GM18519 (cell line): Measurements from ENCODE around the gene NMT1.
"Not testable (repeated sequence)": the region's sequence is repeated elsewhere in the genome, so short reads cannot be mapped to it uniquely, and the experiment has no call there.

Experiments
- ATAC-seq: cut with Tn5 transposase; IDR thresholded peaks from one replicate; pipeline ENCODE4 v1.9.1; 2021; ENCODE audit warnings: mild to moderate bottlenecking, moderate library complexity; ENCODE audit not compliant: unreplicated experiment, low FRiP score

NMT1 gene

DNA sequence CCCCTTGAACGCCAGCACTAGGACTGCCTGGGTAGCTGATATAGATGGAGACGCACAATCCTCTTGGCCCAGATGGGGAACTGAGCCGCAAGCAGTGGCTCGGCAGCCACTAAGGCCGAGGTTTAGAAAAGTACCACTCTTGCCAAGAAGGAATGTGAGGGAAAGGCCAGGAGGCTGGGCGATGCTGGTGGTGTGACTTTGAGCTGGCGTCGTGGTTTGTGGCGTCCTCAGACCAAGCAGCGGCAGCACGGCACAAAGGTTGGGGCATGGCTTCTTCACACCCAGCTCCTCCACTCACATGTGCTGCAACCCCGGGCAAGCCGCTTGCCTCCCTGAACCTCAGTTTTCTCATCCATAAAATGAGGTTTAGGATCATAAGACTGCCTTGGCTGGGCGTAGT is 25.3 kb upstream of the NMT1 start:
- no peak for ATAC-seq

DNA sequence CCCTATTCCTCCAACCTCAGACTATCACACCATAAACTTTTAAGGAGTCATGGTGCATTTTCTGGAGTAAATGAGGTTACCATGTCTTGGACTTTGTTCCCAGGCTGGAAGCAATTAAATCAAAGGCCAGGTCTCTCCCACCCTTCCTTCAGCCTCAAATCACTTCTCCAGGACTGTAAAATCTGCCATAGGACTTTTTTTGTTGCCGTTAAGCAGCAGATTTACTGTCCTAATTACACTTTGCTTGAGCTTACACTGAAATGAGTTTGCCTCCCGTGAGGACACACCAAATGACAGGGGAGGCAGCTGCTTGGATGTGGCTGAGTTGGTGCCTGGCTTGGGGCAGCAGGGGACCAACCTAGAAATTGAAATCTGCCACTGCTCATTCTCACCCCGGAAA is 24.4 kb upstream of the NMT1 start:
- no peak for ATAC-seq

DNA sequence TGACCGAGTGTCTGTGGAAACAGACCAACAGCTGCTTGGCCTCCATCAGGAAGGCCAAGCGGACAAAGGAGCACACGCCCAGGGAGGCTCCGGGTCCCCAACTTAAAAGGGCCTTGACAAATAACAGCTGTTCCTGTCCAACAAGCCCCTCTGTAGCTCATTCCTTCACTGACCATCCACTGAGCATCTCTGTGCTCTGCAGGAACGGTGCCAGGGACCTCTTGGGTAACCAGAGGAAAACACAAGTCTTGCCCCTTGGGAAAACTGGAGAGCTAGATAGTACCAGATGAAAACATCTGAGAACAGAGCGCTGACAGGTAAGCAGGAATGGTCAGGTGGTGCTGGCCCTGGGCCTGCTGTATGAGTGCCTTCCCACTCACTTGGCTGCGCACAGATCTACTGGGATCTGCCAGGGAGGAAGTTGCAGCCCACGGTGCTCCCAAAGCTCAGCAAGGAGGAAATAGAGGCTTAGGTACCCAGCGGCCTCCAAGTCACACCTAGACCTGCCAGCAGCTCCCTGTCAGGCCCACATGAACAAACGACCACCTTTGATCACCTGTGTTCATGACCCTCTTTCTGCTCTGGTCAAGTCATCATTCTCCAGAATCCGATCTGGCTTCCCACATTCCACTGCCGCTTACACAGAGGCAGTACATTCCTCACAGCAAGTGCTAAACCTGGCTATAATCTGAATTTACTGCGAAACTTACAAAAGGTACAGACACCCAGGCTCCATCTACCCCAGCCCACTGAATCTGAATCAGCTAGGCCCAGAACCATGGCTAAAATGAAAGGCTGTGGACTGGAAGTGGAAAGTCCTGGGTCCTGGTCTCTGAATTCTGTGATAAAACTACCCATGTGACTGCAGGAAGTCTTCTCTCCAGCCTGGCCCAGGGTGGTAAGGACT is 22.1 kb upstream of the NMT1 start:
- ATAC-seq: no peak

DNA sequence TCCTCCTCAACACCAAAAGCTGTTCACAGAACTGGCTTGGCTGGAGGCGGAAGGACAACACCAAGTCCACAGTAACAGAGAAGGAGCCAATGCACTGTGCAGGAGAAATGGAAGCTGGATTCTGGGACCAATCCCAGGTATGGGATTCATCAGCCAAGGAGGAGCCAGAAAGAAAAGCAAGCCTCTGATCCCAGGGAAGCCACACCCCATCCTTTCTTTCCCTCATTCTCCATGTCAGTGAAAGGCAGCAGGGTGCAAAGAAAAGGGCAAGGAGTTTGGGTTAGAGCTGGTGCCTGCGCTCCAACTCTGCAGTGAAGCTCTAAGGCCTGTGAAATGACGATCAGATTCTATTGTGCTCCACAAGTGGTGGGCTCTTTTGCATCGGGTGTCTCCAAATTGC is 20.7 kb upstream of the NMT1 start:
- ATAC-seq: no peak

DNA sequence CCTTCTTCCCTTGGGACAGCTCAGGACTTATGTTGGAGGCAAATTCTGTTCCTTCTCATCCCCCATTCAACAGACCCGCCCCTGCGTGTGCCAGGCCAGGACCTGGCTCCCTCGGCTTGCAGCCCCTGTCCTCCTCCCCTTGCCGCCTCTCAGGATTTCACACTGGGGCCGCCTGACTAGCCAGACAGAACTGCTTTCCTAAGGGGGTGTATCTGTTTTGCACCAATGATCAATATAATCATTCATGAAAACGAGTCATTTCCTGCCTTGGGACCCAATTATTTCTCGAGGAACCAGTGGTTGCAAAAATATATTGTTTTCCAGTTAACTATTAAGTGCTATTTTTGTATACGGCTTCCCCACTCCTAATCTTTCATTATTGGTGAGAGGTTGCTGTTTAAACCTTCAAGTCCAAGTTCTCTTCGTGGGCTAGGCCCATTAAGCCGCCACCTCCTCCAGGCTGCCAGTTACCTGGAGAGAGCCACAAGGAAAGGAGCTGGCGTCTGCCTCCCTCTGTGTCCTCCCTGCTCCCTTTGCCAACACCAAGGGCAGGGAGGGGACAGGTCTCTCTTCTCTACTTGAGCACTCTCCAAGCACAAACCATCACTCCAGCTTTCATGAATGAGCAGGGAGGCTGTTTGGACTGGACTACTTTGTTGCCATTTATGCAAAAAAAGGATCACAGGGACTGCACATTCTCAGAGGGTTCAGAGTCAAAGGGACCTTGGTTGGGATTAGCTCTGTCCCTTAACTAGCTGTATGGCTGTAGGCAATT is 18.6 kb upstream of the NMT1 start:
- no peak for ATAC-seq

DNA sequence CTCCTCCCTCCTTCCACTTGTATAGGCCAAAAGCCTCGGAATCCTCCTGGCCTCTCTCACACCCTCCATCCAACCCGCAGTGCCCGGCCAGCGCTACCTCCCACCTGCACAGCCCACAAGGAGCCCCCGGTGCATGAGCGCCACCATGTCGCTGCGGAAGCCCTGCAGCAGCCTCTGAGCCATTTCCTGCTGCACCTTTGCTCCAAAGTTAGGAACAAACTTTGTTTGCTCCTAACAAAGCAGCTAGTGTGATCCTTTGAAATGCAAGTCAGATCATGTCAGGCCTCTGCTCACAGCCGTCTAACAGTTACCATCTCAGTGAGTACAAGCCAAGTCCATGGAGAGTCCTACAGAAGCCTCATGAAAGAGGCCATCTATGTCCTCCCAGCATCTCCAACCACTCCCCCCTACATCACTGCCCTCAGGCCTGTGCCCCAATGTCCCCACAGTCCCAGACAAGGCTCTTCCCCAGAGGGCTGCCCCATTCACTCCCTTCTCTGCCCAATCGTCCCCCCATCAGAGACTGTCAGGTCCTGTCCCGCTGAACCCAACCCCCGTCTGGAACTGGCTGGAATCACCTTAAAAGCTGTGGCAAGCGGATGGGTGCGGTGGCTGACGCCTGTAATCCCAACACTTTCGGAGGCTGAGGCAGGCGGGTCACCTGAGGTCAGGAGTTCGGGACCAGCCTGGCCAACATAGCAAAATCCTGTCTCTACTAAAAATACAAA is 17.1 kb upstream of the NMT1 start:
- ATAC-seq: no peak

DNA sequence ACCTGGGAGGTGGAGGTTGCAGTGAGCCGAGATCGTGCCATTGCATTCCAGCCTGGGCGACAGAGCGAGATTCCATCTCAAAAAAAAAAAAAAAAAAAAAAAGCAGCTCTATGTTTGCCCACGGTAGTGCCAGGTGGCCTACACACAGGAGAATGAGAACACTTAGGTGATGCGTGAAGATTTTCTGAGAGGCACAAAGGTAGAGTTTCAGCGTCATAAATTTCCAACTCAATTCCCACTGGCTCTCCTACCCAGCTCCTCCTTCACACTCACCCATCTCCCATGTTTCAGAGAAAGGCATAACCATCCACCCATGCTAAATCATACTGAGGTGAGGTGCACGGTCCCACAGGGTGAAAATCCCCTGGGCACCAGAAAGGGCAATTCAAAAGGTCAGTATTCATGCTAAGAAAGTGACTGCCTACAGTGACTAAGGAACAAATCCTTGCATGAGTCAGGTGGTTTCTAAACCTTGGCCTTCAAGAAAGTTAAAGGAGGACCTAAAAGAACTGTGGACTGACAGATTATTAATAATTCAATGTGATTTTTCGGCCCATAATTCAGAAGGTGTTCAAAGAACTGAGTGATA is 14.5 kb upstream of the NMT1 start:
- no peak for ATAC-seq

DNA sequence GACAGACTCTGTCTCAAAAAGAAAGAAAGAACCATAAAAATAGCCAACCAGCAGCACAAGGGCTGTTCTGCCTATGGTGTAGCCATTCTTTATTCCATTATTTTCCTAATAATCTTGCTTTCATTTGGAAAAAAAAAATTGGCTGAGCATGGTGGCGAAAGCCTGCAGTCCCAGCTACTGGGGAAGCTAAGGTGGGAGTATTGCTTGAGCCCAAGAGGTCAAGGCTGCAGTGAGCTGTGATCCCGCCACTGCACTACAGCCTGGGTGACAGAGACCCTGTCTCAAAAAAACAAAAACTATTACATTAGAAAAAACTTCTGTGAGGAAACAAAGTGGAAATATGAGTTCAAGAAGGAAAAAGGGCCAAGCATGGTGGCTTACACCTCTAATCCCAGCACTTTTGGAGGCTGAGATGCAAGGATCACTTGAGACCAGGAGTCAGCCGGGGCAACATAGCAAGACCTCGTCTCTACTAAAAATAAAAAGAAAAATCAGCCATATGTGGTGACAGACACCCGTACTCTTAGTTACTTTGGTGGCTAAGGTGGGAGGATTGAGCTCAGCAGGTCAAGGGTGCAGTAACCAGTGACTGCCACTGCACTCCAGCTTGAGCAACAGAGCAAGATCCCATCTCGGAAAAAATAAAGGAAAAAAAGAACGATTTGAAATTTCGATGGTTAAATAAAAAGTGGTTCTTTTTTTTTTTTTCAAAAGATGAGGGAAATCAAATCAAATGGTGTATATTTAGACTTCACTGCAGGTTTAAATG is 12.1 kb upstream of the NMT1 start:
- no peak for ATAC-seq

DNA sequence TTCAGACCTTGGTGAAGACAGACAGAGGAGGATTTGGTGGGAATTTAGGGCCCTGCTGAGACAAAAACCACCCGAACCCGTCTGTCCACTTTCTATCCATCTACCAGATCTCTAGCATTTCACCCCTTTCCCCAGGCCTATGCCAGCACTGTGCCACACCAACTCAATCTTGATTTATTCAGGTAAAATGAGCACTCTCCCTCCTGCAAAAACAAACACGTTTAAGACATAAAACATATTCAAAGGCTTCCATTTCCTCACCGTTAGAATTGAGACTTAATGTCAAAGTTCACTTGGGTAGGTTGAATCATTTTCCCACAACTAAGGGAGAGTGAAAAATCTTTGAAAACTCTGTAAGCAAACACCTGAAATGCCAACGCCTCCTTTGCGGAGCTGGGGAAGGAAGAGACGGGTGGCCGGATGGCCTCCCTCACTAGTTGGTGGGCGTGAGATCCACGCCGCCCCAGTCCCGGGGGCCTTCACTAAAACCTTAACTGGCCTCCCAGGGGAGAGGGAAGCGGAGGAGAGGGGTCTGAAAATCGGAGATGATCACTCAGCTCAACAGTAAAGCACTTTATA is 10.5 kb upstream of the NMT1 start:
- no peak for ATAC-seq

DNA sequence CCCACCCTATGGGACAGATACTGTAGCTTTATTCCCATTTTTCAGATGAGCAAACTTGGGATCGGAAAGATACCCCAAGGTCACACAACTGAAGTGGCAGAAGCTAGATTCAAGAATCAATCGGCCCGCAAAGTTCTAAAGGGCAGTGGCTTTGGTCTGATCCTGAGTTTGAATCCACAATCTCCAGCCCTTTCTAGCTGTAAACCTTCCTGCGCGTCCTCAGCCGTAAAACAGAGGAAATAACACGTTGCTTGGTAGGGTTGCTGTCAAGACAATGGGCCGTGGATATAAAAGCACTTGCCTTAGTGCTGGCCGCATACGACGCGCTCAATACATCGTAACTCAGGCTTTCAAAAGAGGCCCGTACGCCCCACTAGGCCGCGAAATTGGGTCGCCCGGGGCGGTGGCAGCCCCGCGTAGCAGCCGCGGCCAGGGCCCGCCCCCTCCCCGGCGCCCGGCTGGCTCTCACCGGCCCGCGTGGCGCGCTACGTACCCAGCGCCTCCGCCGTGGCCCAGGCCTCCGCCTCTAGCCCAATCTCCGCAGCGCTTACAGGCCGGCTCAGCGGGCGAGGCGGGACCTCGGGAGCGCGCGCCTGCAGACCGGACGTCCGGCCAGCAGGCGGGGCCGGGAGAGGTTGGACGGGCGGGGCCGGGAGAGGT is 9.9 kb upstream of the NMT1 start, which contains the start of gene DCAKD:
Gene DCAKD (minus strand): TSS at position 573 of the 660 bp plus-strand sequence. CDS start 16,747 bp downstream, outside the sequence.
- peak; percentile 96 for ATAC-seq

DNA sequence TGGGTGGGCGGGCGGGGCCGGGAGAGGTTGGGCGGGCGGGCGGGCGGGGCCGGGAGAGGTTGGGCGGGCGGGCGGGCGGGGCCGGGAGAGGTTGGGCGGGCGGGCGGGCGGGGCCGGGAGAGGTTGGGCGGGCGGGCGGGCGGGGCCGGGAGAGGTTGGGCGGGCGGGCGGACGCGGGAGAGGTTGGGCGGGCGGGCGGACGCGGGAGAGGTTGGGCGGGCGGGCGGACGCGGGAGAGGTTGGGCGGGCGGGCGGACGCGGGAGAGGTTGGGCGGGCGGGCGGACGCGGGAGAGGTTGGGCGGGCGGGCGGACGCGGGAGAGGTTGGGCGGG is 9.4 kb upstream of the NMT1 start:
- ATAC-seq: not testable (repeated sequence)

DNA sequence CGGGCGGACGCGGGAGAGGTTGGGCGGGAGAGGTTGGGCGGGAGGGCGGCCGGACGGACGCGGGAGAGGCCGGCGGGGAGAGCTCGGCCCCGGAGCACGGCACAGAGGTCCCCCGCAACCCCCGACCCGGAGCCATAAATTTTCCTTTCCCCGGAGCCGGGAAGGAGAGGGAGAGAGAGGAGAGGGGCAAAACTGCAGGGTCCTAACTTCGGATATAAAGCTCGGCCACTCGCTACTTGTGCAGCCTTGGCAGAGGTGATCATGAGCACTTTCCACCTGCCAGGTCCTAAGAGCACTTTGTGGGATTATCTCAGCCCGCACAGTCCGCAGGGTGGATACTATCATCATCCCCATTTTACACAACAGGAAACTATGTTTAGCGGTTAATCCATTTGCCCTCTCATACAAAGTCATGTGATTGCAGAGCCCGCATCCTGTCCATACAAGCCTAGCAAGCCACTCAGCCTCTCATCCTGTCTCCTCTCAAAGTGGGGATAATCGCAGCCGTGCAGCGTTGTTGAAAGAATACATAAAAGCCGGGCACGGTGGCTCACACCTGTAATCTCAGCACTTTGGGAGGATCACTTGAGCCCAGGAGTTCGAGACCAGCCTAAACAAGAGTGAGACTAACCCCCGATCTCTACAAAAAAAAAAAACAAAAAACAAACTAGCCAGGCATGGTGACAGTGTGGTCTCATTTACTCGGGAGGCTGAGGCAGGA is 8.9 kb upstream of the NMT1 start:
- no peak for ATAC-seq

DNA sequence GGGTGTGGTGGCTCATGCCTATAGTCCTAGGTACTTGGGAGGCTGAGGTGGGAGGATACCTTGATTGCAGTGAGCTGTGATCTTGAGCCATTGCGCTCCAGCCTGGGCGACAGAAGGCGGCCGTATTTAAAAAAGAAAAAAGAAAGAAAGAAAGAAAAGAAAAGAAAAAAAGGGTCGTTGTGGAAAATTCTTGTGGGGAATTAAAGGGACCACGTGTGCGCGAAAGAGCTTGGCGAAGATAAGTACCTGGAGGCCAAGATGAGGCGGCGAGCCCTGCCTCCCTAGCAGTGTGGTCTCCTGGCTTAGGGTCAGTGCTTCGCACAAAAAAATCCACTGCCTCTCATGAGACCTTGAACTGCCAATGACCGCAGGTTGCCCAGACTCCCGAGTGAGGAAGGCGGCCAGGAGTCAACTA is 728 bp upstream of the NMT1 start:
- no peak for ATAC-seq

DNA sequence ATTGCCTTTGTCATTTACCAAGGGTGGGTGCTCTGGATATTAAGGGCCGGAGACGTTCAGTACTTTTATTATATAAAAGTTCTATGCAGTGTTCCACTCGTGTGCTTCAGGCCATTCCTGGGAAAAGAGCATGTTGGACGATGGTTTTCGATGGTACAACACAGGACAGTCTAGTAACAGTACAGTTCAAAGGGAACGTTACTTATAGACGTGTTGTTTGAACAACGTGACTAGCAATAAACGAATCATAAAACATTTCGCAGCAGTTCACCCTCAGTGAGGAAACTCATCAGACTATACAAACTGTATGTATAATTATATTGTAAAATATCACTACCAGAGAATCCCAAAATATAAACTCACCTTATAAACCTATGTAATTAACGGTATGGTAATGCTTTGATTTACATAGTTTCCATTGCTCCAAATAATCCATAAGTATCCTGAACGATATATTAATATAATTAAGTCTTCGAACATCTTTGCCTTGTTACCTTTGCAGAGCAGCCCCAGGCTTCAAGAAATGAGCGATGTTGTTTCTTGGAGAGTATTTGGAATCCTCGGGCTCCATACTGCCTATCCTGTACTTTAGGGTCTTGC is 589 bp downstream of the NMT1 start:
- ATAC-seq: no peak

DNA sequence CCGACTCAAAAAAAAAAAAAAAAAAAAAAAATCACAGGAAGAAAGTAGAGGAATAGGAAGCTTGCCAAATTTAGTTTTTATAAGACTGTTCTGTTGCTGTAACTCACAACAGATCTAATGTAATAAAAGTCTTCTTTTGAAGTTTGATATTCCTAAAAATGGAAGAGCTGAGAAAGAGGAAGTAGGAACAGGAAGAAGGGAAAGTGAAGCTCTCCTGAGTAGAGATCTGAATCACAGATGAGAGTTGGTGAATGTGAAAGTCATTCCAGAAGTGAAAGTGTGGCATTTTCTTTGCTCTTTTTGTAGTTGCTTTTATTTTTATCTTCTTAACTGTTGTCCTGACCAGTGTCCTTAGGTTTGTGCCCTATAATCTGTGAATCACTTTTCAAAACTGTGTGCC is 2.1 kb downstream of the NMT1 start:
- no peak for ATAC-seq

DNA sequence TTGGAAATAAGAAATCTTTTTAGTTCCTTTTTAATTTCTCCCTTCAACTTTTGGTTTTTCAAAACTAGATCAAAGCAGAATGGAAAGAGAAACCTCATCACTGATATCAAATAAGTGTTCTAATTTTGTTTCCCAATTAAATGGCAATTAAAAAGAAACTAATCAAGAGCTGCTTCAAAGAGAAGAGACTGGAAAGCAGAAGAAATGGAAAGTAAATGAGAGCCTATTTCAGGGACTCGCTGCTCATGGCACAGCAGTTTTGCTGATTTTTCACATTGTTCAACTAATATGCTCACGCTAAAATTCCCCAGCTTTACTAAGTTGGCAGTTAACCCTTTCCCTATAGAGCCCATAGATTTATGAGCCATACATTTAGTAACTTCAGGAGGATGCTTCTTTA is 6.5 kb downstream of the NMT1 start:
- no peak for ATAC-seq

DNA sequence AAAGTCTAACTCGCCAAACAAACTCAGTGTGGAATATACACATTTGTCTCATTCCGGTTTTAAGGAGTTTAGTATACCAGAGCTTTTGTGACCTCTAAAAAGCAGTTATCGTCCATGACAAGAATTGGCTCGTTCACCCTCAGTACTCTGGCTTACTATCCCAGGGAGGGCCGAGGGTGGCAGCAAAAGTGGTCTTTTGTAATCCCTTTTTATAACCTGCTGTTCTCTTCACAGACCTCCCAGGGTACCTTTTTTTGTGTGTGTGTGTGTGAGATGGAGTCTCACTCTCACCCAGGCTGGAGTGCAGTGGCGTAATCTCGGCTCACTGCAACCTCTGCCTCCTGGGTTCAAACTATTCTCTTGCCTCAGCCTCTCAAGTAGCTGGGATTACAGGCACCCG is 8.9 kb downstream of the NMT1 start:
- no peak for ATAC-seq

DNA sequence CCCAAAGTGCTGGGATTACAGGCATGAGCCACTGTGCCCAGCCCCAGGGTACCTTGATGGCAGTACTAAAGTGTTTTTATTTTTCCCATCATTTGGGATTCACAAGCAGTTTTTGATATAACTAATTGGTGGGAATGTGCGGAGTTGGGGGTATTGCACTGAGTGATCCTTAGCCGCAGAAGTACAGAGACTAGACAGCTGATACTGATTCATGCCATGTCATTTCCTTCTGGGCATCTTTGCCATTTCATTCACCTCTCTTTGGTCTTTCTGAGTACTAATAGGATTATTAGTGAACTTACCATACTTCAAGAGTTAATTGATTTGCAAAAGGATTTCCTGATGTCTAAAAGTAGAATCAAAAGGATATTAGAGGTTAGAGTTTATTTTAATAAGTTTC is 9.7 kb downstream of the NMT1 start:
- ATAC-seq: no peak
